DLD1 (cell line): ENCODE results near the gene RALGPS1.

Source experiments
- in situ Hi-C: cut with HindIII; loops from 2 replicates; pipeline ENCODE4 v1.10.0; 2017; ENCODE audit warnings: low sequenced_read_pairs

The RALGPS1 gene

DNA sequence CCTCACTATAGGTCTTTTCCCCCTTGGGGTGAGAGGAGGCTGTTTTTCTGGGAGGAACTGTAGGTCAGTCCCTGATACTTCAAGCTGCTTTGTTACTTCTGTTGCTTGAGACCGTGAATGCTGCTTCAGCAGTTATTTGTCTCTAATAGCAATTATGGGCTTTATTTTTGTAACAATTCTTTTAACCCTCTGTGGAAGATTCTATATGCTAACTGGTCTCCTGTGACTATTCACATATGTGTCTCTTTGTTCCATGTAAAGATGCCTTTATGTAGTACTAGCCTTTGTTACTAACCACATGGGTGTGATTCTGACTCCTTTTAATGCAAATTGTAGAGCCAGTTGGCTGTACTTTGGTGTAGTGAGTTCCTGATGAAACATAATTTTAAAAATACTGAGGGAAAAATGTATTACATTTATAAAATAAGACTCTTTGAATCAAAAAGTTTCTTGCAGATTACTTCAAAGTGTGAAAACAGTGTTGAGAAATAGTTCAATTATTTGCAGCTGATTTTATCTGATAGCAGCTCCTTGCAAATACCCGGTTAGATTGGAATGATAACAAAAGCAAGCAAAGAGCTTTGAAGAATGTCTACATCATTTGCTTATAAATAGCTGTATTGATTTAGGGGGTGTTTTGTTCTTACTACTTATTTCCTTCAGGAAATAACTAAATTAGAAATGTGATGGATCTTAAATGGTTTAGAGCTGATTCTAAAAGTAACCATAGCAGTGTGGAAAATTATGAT is 161.2 kb downstream of the RALGPS1 start:
- in situ Hi-C loops = no loop called here

DNA sequence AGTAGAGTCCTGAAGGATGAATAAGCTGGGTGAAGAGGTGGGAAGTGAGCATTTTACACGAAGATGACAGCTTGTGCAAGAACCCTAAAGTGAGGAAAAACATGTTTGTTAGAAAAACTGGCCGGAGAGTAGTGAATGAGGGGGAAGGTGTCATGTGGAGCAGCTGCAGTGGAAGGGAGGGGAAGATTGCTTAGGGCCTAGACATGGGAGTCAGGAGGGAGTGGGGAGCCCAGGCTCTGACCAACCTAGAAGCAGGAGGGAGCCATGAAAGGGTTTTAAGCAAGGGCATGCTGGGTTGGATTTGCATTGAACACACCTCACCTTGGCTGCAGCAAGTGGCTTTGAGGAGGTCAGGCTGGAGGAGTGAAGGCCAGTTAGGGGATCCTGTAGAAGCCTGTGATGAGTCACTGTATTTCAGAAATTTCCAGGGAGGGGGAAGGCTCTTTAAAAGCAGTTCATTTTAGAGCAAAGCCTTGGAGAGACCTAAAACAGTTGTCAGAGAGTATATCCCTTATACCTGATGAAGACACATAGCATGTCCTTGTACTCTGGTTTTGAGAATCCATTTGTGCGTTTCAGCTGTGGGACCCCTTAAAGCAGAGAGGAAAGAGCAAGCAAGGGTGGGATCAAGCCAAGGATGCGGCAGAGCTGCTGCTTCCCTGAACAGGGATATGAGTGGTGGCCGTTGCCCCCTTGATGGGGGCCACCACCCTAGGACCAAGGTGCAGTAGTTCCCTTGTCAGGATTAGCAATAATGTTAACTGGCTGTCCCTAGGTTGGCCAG is 162.5 kb downstream of the RALGPS1 start:
- in situ Hi-C loops = no loop called here

DNA sequence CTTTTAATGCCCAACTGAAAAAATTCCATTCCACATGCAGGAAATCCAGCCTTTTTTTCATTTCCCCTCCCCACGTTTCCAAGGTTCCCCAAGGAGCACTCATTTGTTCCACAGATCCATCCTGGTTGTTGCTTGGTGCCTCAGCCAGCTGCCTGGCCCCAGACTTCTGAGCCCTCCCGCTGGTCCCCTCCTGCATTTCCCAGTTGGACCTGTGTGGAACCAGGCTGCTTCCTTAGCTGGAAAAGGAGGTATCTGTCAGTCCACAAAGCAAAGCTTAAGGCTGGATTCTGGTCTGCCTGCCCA is 163.0 kb downstream of the RALGPS1 start:
- in situ Hi-C loops = no loop called here

DNA sequence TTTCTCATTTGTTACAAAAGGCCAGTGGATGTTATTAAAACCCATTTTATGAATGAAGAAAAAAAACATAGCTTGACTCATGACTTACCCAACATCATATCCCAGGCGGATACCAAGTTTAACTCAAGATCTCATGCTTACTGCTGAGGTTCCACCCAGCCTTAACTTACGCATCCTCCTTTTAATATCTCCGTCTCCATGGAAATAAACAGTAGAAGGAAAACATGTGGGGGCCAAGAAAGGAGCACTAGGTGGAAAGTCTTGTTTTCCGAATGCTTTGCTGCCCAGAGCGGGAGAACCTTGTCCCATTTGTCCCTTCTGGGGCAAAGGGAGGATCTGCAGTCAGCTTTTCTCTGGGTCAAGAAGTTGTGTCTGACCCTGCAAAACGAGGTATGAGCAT is 163.8 kb downstream of the RALGPS1 start:
- in situ Hi-C loops = no loop called here

DNA sequence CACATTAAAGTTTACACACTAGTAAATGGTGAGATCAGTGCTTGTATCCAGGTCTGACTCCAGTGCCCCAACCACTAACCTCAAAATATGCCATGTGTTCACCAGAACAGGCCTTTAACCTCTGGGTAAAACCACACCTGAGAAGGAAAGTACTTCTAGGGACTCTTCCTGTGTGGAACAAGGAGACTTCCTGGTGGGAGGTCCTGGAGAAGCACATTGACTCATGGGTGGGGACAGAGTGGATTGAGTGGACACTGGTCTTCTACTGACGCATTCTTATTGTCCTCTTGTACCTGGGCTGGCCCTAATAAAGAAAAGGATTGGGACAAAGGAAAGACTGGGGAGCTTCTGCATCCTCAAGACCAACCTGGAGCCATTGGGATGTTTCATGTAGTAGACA is 164.4 kb downstream of the RALGPS1 start:
- in situ Hi-C loops = no loop called here

DNA sequence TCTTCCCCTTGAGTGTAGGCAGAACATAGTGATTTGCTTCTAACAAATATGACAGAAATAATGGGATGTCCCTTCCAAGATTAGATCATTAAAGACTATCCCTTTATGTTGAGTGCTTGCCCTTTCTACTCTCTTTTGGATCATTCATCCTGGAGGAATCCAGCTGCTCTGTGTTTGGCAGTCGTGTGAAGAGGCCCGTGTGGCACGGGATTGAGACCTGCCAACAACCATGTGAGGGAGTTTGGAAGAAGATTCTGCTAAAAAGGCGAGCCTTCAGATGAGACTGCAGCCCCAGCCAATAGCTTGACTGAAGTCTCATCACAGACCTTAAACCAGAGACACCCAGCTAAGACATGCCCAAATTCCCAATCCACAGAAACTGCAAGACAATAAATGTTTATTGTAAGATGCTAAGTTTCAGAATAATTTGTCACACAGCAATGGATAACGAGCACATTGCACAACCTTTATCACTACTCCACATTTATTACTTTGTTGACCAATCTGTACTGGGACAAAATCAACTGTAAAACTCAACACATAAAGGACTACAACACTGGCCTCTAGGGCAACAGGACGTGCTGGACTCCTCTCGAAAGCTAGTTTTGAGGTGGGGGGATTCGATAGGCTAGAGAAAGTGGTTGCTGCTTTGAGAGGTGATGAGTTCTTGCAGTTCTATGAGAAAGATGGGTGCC is 165.0 kb downstream of the RALGPS1 start:
- in situ Hi-C loops = no loop called here

DNA sequence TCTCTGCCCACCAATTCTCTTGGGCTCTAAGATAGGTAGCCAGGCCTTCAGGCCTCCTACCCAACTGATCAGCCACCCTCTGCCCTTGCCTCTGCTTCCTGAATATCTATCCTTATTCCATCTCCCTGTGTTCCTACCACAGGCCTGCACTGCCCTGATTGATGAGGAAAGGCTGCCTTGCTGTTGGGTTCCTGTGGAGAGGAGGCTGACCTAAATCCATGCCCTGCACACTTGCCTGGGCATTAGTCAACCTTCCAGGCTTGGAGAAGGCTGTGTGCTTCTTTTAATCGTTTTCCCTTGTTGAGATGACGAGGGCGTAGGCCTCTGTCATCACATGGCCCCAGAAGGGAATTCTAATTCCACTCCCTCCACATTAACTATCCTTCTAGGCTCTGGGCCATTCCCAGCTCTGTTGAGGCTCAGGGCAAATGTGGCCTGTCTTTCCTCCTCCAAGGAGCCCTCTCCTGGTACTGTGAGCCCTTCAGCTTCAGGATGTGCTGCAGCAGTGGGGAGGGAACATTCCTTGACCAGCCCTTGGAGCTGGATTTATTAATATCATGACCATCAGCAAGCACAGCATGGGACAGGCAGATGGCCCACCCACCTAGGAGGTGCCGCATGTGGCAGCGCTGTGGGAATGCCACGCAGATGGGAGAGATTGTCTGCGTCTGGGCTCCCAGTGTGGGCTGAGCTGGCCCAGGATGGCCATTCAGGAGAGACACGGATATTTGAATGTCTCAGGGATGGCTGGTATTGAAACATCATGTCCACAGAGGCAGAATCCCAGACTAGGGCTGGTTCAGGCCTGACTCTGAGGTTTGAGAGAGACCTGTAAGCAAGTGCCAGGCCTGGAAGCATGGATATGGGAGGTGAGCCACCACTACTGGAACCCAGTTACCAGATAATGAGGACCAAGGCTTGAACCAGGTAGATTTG is 166.9 kb downstream of the RALGPS1 start:
- in situ Hi-C loops = no loop called here

DNA sequence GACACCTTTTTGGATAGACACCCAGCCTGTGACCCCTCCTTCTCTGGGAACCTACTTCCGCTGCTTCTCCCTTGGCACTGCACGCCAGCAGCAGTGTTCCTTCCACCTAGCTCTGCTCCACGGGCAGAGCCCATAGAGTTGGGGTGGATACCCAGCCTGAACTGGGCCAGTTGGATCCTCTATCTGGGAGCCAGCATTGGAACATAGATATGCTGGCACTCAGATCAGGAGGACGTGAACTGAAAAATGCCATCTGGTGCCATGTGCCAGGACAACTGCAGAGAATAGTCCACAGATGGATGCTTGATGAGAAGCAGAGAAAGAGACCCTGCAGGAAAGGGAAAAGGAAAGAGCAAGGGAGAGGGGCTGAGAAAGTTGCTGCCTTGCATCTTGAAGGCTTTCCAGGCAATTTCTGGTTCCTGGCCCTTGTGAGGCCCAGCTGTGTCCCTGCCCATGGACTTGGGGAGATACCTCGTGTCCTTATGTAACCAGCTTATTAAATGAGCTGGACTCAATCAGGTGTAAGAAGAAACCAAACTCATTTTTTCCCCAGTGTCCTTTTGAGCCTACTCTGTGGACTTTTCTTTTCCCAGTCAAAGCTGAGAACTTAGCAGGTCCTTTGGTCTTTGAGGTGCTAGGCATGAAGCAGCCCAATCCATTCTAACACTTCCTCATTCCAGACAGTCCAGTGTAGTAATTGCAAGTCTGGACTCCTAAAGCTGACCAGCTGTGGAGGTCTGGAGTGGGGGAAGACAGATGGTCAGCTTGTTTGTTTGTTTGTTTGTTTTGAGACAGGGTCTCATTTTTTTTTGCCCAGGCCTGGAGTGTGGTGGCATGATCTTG is 168.8 kb downstream of the RALGPS1 start:
- in situ Hi-C loops = no loop called here

DNA sequence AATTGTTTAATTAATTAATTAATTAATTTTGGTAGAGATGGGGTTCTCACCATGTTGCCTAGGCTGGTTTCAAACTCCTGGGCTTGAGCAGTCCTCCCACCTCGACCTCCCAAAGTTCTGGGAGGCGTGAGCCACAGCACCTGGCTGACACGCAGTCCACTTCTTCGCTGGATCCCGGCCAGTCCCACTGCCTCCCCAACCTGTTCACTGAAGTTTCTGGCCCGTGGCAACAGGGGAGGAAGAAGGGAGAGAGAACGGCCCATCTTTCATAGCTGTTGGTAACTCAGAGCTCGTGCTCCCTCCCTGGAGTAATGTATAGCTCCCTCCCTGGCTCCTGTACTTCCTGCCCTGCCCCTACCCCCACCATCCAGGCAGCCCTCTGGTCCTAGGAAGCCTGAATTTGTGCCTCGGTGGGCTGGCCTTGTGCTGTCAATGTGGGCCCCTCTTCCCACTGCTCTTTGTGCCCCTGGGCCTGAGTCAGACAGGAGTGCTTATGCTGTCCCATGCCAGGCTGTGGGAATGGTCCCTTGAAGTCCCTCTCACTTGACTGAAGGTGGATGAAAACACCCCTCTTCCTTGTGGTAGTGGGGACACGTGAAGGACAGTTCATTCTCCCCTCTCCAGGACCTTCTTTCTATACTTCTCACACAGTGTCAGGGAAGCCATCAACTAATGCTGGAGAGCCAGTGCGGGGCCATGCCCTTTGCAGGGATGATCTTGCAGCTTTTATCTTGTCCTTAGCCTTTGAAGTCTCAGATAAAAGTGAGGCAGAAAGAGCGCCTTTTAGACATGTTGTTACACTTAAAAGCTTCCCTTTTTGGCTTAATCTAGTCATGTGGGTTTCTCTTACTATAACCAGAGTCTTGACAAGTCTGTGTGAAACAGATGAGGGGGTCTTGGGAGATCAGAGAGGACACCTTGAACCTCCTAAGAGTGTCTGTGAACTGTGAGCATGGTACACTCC is 169.8 kb downstream of the RALGPS1 start:
- in situ Hi-C loops = no loop called here

DNA sequence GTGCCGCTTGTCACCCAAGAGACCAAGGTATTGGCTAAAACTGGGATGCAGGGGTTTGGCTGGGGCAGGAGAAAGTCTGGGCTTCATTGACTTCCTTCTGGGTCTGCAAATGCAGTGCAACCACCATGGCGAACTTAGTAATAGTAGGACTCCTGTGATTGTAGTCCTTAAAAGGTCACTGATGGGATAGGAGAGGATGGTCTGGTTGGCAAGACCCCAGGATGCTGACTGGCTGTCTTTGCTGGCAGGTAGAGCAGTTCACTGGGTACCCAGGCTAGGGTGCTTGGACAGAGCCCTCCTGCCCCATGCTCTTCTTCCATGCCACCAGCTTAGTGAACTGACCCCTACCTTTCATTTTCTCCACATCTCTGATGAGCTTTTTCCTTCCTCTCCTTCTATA is 170.6 kb downstream of the RALGPS1 start:
- in situ Hi-C loops = no loop called here

DNA sequence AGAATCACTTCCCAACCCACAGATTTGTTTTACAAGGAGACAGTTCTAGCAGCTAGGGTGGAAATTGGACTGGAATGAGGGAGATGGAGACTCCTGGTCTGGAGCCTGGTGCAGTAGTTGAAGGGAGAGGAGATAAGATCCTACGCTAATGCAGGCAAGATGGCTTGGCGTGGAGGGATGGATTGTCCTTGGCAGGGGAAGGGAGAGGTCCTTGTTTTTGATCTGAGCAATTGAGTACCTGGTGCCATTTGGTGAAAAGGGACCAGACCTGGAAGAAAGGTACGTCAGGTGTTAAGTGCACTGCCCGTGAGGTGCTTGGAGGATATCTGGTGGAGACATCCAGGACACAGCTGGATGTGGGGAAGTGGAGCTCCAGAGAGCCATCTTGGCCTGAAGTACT is 172.2 kb downstream of the RALGPS1 start:
- in situ Hi-C loops = no loop called here

DNA sequence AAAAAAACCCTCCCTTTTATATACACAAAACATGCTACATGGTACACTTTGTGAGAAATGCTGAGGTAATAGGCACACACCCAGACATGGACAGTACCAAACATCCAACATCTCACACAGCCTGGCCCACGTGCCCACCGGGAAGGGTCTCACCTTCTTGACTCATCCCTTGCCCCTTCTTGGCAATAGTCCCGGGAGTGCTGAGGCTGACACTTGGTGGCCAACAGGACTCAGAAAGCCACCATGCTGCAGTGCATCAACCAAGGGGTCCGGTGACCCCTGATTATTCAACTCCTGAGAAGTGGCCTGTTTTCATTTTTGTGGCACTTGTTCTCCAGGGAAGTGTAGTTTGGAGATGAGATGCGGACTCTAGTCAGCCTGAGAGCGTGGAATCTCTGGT is 172.8 kb downstream of the RALGPS1 start:
- in situ Hi-C loops = no loop called here

DNA sequence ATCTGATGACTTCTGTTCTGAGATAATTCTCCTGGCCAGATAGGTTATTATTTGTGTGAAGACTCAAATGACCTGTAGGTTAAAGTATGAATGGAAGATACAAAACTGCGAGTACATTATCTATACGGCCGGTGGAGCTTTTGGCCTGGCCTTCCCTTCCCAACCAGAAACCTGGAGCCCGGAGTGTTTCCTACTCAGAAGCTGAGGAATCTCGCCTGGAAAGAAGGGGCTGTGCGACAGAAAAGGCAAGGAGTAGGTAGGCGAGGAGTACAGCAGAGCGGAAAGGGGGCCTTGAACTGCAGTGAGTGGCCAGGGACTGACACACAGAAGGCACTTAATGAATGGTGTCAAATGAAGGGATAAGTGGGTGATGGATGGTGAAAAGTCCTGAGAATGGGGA is 173.3 kb downstream of the RALGPS1 start:
- in situ Hi-C loops = no loop called here

DNA sequence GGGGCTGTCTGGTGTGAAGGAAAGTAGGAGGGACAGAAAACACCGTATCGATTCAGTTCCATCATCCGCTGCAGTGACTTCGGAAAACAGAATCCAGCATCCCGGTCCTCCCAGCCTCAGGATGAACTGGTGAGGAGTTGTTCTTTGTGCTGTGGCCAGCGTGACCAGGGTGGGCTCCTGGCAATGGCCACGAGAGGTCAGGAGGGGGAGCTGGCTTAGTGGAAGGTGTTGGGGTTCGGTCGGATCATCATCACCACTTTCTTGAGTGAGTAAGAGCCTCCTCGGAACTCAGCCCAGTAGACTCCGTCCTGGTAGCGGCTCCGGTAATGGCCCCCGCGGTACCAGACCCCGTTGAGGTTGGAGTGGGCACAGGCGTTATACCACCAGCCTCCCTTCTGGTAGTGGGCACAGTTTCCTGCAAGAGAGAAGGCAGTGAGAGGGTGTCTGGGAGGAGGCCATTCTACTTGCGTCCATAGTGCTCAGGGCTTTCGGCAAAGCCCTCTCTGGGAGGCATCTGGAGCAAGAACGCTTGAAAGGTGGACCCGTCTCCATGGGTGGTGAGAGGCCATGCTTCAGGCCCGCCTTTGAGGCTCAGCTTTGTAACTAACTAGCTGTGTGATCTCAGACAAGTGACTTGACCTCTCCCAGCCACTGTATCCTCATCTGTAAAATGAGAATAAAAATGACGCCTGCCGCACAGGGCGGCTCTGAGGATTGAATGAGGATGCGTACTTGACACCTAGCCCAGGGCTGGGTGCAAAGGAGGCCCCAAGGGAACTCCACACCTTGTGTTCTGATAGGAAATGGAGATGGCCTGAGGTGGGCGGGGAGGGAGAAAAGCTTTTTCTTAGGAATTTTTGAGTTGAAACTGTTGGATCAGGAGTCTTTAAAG is 174.4 kb downstream of the RALGPS1 start:
- in situ Hi-C loops = no loop called here

DNA sequence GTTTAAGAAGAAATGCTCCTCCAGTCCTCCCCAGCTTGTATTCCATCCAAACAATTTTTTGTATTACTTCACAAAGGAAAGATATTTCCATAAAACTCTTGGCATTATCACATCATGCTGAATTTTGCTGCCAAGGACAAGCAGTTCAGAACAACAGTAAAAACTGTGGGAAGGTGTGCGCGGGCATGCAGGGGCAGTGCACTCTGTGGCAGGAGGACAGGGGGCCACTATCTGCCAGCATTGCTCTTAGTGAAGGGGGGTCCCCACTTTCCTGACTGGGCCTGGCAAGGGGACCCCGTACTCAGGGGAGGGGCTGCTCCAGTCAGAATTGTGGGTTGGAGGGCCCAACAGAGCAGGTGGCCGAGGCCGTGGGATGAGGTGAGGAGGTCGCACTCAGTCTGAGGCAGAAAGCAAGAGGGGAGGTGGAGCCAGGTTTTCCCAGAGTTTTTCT is 175.1 kb downstream of the RALGPS1 start:
- in situ Hi-C loops = no loop called here

DNA sequence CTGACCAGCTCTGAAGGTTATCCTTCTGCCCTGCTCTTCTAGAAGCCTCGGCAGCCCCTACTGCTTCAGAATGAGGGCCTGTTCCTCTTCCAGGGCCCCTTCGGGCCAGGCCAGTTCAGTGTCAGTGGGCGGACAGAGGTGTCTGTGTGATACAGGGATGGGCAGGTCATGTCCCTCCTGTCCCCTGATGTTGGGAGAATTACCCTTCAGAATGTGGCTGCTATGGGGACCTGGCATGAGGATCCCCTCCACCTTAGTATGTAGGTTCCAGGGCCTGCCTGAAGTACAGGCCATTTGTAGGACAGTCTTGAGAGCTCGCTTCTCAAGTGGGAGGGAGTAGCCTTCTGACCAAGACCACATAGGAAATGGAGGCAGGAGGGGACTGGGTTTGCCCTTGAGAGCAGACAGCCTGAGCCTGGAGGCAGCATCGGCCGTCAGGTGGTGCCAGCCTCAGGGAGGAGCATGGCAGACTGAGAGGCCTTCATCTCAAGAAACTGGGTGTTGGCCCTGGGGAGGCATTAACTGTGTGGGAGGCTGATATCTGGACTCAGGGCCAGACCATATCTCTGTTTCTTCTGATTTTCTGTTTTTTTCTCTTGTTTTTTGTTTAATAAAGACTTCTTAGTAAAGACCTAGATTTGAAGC is 175.9 kb downstream of the RALGPS1 start:
- in situ Hi-C loops = no loop called here

DNA sequence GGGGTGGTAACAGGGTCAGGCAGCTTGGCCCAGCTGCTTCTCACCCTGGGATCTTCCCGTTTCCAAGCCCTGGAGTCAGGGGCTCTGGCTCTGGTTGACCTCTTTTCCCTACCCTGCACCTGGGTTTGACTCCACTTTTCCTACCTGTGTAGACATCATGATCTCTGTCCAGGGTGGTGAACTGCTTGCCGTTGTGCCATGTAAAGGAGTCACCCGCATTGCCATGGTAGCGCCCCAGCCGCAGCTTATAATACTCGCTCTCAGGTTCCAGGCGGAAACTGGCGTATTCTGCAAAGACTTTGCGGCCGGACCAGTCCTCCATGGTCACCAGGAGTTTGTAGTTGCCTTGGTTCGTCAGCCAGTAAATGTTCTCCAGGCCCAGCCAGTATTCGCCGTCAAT is 176.9 kb downstream of the RALGPS1 start:
- in situ Hi-C loops = no loop called here
